HG03439 (cell line): ENCODE results near the gene ADGRA1.

ENCODE experiments used
- ATAC-seq: cut with Tn5 transposase; IDR thresholded peaks from one replicate; pipeline ENCODE4 v1.9.1; 2021; ENCODE audit warnings: mild to moderate bottlenecking, moderate library complexity; ENCODE audit not compliant: unreplicated experiment

The ADGRA1 gene

DNA sequence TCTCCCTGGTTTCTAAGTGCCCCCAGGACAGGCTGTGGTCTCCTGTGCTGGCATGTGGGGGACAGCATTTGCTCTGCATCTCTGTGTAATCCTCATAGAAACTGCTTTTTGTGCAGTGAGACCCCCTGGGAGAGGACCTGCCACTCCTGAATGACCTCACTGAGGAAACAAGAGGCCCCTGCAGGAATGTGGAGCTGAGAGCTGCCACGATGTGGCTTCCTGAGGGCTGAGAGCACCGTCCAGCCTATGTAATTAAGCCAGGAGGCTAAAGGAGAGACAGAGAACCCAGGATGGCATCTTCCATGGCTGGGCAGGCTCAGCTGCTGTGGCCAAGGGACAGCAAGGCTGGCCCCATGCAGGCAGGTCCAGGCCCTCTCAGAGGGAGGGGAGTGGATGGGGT is 32.3 kb upstream of the ADGRA1 start:
- no peak for ATAC-seq

- ATAC-seq: no peak
Observed at GRCh38 chr10:133056001-133056400, 31.7 kb upstream of the ADGRA1 start.

GRCh38 chr10:133056651-133057178 is 31.0 kb upstream of the ADGRA1 start:
- no peak for ATAC-seq

DNA sequence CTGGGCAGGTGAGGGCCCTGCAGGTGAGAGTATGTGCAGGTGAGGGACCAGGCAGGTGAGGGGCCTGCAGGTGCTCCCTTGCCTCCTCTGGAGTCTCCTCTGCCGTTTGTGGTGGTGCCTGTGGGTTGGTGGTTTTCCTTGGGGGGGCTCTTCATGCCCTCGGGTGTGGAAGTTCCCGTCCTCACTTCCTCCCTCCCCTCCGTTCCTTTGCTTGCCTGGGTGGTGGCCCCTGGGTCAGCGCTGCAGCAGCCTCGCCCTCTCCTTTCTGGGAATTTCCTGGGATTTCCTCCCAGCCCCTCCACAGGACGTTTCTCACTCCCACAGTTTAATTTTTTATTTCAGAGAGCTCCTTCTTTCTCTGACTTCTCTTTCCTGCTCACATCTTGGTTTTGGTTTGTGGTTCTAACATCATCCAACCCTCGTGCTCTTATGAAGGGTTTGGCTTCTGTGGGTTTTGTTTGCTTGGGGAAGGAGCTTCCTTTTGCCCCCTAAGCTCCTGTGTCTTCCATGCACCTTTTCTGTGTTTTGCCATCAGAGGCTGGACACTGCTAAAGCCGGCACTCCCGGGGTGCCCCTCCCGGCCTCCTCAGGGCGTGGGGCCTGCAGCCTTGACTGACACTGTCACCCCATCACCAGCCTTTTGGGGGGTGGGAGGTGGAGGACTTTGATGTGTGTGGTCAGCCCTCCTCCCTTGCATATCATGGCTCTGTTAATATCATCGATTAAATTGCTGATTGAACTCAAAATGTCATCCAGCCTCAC is 29.2 kb upstream of the ADGRA1 start:
- no peak for ATAC-seq

GRCh38 chr10:133059093-133059470 is 28.6 kb upstream of the ADGRA1 start:
- ATAC-seq: no peak

DNA sequence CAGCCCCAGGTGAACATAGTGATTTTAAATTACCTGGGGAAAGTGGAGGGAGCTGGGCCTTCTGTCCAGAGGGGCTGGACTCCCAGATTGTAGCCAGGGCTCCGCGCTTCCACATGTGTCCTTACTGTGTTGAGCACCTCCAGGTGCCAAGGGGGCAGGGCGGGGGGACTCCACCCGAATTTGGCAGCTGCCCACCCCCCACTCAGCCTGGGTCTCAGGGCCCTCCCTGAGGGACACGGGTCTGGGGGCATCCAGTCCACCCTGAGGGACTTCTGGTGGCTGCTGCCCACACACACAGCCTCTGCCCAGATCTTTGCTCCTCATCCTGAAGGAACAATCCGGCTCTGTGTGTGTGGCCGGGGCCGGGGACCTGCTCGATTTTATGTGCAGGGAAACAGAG is 28.2 kb upstream of the ADGRA1 start:
- ATAC-seq: no peak

DNA sequence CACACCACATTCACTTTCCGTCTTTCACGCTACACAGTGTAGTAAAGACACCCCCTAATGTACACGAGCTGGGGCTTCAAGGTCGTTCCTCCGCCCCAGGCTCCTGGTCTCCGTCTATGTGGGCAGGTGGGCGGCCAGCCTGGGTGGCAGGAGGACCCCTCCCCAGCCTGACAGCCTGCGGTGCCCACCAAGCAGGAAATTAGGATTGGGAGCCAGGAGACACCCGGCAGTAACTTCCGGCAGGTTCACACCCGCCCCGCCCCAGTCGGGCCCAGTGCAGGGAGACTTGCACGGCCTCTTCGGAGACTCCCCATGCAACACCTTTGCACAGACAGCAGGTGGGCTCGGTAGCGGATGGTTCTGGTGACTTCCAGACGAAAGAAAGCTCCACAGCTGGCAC is 27.7 kb upstream of the ADGRA1 start:
- no peak for ATAC-seq

- ATAC-seq: no peak
Observed at GRCh38 chr10:133060466-133060865, 27.3 kb upstream of the ADGRA1 start.

DNA sequence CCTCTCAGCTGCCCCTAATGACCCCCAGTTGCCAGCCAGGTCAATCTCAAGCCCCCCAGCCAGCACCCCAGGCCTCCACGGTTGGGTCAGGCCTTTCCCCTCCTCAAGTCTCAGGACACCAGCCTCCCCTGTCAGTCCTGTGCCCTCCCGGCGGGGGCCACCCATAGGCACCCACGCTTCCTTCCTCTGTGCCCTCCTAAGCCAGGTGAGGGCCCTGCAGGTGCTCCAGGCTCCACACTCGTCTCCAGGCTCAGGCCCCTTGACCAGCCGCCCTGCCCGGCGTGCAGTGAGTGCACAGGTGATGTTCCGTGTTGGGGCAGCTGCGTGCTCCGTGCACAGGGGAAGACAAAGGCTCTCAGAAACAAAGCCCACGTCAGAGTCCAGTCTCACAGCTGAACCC is 26.8 kb upstream of the ADGRA1 start:
- no peak for ATAC-seq

DNA sequence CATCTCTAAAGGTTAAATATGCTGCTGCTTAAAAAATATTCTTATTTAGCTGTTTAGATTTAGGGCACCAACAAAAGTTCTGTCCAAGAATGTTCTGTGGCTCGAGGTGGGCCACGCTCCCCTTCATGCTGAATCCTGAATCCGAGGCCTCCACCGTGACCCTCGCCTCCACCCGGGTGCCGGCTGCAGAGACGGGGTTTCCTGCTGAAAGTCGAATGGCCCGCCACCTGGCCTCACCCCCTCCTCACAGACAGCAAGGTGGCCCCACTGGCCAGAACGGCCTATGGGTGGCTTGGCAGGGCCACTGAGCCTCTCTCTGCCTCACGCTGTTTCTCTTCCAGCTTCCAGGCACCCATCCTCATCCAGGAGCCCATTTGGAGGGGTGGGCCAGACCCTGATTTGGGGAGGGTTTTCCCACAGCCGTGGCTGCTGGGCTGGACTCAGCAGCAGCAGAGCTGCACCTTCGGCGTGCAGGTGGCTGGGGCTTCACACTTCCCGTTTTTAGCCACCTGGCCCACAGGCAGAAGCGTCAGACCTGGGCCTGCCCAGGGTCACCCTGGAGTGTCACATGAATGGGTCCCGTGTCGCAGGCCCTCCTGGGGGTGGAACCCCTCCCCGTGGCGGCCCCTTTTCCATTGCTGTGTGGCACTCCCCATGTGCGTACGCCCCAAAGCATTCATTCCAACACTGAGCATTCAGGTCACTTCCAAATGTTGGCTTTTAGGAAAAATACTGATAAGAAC is 26.3 kb upstream of the ADGRA1 start:
- ATAC-seq: no peak

DNA sequence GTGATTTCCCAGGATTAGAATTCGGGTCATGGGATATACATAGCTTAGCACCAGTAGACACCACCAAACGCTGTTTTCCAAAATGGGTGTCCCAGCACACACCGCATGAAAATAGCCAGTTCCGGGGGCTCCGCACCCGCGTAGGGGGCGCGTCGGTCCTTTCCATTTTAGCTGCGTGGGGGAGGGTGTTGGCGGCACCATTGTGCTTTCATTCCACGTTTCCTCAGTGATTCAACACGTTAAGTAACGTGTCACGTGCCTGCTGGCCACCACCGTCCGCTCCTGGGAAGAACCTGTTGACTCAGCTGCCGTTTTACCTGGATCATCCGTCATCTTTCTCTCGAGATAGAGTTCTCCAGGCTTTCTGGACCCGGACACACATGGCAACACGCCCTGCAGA is 25.6 kb upstream of the ADGRA1 start:
- no peak for ATAC-seq

DNA sequence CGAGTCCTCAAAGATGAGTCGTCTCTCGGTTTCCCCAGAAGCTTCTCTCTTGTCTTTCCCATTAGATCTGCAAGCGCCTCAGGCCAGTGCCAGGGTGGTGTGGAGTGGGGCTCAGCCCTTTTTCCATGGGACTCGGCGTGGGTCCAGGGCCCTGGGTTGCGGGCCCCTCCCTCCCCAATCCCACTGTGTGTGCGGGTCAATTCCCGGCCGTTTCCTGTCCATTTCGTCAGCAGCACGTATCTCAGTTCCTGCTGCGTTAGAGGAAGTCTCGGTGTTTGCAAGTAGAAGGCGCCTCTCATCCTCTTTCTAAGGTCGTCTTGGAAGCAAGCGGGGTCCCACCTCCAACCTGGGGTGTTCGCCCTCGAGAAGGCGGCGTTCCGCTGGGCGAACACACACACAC is 25.1 kb upstream of the ADGRA1 start:
- ATAC-seq: no peak

- ATAC-seq: no peak
Observed at GRCh38 chr10:133067149-133068105, 20.3 kb upstream of the ADGRA1 start.

GRCh38 chr10:133068111-133069032 is 19.4 kb upstream of the ADGRA1 start:
- no peak for ATAC-seq

DNA sequence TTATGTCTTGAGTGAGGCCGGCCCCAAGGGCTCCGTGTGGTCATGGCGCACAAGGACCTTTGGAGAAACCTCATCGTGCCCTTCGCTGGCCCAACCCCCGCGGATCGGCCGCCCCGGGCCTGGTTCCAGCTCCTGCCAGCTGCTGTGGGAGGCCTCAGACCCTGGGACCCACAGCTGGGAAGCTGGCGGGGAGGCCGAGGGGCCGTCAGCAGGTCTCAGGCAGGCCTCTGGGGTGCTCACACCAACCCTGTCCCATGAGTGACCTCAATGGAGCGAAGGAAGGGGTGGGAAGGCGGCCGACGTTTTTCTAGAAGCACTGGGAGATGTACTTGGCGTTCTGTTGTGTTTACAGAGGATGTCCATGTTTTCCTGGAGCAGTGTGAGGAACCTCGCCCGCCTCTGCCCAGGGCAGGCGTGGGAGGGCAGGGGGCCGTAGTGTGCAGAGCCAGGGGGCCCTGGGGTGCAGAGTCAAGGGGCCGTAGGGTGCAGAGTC is 18.6 kb upstream of the ADGRA1 start:
- ATAC-seq: no peak

GRCh38 chr10:133070405-133070804 is 17.3 kb upstream of the ADGRA1 start:
- no peak for ATAC-seq

DNA sequence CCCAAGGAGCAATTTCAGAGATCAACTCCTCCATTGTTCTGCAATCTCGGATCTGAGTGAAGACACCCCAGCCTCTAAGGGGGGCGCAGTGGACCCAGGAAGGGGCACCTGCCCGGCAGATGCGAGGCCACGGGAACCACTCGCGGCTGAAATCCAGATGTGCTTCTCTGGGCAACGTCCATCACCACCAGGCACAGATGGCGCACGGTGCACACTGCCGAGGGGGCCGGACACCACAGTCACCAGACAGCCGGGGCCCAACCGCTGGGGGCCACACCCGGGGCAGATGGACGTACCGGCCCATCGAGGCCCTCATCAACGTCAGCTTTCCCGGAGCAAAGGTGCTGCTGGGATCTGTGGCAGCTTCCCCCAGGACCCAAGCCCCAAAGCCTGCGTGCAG is 16.9 kb upstream of the ADGRA1 start:
- no peak for ATAC-seq

GRCh38 chr10:133071733-133072132 is 16.0 kb upstream of the ADGRA1 start:
- no peak for ATAC-seq

GRCh38 chr10:133072196-133072595 is 15.5 kb upstream of the ADGRA1 start:
- ATAC-seq: no peak
